Astrocyte of the spinal cord (primary cell): ENCODE data around the gene GAL3ST3.

Experiments used
- DNase-seq: peaks from one replicate; pipeline ENCODE4 v3.0.0; 2011; ENCODE audit warnings: low read depth, low spot score
- H3K4me3 ChIP-seq: 2 replicates; pipeline ENCODE4 v1.5.1; 2011; ENCODE audit warnings: low read depth, mild to moderate bottlenecking, low read length, moderate library complexity
- in situ Hi-C: cut with HindIII; loops from 2 replicates; pipeline ENCODE4 v1.10.0; 2017; ENCODE audit warnings: low sequenced_read_pairs
- TF ChIP-seq, protein P1 (sequence below): IDR thresholded peaks from 2 replicates; pipeline ENCODE4 v1.5.1; 2012; ENCODE audit warnings: low read depth, mild to moderate bottlenecking, low read length, inconsistent platforms

Gene GAL3ST3

DNA sequence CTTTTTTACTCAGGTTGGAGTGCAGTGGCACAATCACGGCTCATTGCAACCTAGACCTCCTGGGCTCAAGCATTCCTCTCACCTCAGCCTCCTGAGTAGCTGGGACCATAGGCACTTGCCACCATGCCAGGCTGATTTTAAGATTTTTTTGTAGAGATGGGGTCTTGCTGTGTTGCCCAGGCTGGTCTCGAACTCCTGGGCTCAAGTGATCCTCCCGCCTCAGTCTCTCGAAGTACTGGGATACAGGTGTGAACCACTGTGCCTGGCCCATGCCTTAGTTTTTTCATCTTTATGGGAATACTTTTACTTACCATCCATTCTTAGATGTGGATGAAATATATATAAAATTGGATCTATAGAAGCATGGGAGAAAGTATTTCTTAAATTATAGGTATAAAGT, 26.3 kb upstream of the GAL3ST3 start:
- TF ChIP-seq, protein P1, sequence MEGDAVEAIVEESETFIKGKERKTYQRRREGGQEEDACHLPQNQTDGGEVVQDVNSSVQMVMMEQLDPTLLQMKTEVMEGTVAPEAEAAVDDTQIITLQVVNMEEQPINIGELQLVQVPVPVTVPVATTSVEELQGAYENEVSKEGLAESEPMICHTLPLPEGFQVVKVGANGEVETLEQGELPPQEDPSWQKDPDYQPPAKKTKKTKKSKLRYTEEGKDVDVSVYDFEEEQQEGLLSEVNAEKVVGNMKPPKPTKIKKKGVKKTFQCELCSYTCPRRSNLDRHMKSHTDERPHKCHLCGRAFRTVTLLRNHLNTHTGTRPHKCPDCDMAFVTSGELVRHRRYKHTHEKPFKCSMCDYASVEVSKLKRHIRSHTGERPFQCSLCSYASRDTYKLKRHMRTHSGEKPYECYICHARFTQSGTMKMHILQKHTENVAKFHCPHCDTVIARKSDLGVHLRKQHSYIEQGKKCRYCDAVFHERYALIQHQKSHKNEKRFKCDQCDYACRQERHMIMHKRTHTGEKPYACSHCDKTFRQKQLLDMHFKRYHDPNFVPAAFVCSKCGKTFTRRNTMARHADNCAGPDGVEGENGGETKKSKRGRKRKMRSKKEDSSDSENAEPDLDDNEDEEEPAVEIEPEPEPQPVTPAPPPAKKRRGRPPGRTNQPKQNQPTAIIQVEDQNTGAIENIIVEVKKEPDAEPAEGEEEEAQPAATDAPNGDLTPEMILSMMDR, result no peak
- H3K4me3 ChIP-seq, result no peak overlapping the region
- no peak for DNase-seq
- in situ Hi-C loops, result no loop called here

DNA sequence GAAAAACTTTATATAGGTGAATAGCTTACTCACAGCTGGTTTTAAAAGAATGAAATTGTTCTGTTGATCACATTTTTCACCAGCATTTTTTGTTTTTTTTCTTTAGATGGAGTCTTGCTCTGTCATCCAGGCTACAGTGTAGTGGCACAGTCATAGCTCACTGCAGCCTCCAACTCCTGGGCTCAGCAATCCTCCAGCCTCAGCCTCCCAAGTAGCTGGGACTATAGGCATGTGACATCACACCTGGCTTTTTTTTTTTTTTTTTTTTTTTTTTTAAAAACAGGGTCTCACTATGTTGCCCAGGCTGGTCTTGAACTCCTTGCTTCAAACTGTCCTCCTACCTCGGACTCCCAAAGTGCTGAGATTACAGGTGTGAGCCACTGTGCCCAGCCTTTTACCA, 24.7 kb upstream of the GAL3ST3 start:
- H3K4me3 ChIP-seq, result no peak overlapping the region
- TF ChIP-seq, protein P1, result no peak
- in situ Hi-C loops, result no loop called here
- DNase-seq, result no peak

DNA sequence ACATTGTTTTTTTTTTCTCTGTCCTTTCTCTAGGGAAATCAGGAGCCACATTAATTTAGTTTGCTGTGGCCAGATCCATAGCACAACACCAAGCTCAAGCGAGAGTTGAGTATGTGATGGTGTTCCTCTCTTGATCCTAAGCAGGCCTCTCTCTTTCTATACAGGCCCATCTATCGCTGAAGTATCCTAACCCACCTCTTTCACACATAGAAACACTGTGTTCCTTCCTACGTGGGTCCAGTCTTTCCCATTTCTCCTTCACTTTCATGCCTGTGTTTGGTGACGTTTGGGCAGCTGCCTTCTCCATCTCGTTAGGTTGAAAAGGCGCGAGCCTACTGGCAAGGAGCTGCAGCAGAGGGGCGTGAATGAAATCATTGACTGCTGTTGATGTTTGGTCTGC, 23.6 kb upstream of the GAL3ST3 start:
- DNase-seq, result no peak
- in situ Hi-C loops, result no loop called here
- TF ChIP-seq, protein P1, result no peak
- H3K4me3 ChIP-seq, result no peak overlapping the region

DNA sequence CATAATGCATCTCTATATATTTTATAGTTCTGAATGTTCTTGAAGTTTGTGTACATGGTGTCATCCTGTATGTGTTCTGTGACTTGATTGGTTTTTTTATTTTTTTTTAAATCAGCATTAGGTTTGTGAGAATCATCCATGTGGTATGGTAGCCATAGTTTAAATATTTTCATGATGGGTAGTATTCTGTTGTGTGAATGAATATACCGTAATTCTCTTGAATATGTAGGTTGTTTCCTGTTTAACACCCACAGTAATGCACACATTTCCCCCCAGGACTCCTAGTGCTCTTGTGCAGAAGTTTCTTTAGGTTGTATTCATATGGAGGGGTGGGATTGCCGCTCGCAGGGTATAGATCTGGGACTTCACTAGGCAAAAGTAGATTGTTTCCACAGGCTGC, 23.1 kb upstream of the GAL3ST3 start:
- no peak overlapping the region for H3K4me3 ChIP-seq
- TF ChIP-seq, protein P1, result no peak
- in situ Hi-C loops, result no loop called here
- no peak for DNase-seq

DNA sequence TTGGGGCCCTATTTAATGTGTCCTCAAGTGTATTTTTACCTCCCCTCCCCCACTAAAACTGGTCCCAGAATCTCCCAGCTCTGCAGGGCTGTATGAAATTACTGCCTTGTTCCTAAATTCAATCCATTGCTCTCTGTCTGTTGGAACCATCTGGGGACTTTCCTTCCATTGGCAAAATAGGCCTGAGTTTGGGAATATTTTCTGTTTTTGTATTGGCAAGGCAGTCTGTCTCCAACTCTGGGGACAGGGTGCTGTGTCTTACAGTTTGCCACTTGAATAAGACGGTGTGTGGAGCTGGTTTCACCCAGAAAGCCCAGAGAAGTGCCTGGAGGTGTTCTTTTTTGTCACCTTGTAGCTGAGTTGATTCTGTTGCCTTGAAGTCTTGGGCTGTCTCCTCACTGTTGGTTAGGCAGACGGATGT, 22.4 kb upstream of the GAL3ST3 start:
- no peak for DNase-seq
- in situ Hi-C loops, result no loop called here
- TF ChIP-seq, protein P1, result no peak
- H3K4me3 ChIP-seq, result peak overlapping the region; percentile 72

DNA sequence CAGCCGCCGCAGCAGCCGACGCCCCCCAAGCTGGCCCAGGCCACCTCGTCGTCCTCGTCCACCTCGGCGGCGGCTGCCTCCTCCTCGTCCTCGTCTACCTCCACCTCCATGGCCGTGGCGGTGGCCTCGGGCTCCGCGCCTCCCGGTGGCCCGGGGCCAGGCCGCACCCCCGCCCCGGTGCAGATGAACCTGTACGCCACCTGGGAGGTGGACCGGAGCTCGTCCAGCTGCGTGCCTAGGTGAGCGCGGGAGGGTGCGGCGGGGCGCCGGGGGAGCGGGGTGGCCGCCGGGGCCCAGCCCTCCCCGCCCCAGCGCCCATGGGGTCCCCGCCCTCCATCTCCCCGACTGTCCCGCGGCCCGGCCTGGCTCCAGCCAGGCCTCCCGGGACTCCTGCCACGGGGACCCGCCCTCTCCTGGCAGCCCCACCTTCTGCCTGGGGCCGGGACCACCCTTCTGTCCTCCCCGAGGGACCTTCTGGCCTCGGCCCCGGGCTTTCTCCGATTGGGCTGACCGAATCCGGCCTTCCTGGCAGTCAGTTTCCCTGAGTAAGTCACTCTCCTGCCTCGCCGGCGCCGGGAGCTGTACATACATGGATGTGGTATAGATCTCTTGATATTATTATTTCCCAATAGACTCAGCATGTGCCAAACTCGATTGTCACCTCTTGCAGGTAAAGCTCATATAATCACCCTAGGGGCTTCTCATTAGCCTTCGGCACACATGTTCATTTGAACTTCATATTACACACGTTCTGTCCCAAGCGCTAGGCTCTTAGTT, 21.8 kb upstream of the GAL3ST3 start:
- peak; percentile 51 for DNase-seq

More for the DNA sequence above, 21.8 kb upstream of the GAL3ST3 start:
- in situ Hi-C loops, result no loop called here
- TF ChIP-seq, protein P1, result no peak
- peak overlapping the region; percentile 72 for H3K4me3 ChIP-seq
